Kidney (tissue), 14 donors: Measurements from ENCODE around the gene SORT1. TPM values are rescaled to one million over a fixed set of nuclear protein-coding genes. Genes with fewer than 3 reads are reported as not detected.
A peak's percentile ranks its signal among the peaks of the same experiment; 100 is the strongest.

ENCODE experiments used
- DNase-seq, 5 donors: peaks; one replicate each; pipeline ENCODE4 v3.0.0-alpha.2; 2013 to 2020
- FAIRE-seq: peaks from 2 replicates; lab custom pipeline; 2012; peaks lifted over from hg19 to GRCh38; lab: Jason Lieb, UNC
- H3K27ac ChIP-seq, 2 donors: one replicate each; pipeline ENCODE4 v1.7.0; 2013; ENCODE audit warnings: low read depth in 2 of 2, low read length in 2 of 2, inconsistent platforms in 1 of 2
- H3K27me3 ChIP-seq: one replicate; pipeline ENCODE4 v1.7.1; 2013; ENCODE audit warnings: low read length, inconsistent platforms; ENCODE audit not compliant: control insufficient read depth, insufficient read depth
- H3K36me3 ChIP-seq, 3 donors: one replicate each; pipeline versions ENCODE4 v1.7.0 to v1.7.1; 2013; ENCODE audit warnings: low read length in 3 of 3, control low read depth in 1 of 3, inconsistent platforms in 1 of 3; ENCODE audit not compliant: insufficient read depth in 3 of 3, control insufficient read depth in 2 of 3
- H3K4me1 ChIP-seq, 3 donors: one replicate each; pipeline versions ENCODE4 v1.7.0 to v1.7.1; 2013; ENCODE audit warnings: low read length in 3 of 3, inconsistent platforms in 1 of 3, low read depth in 1 of 3; ENCODE audit not compliant: control insufficient read depth in 2 of 3, insufficient read depth in 2 of 3
- H3K4me3 ChIP-seq, 3 donors: one replicate each; pipeline versions ENCODE4 v1.7.0 to v1.8.1; 2013; ENCODE audit warnings: low read length in 3 of 3, control low read depth in 1 of 3, inconsistent platforms in 1 of 3
- H3K9ac ChIP-seq, 3 donors: one replicate each; pipeline versions ENCODE4 v1.7.0 to v1.7.1; 2013; ENCODE audit warnings: low read length in 3 of 3, control low read depth in 1 of 3, inconsistent platforms in 1 of 3
- H3K9me3 ChIP-seq, 3 donors: one replicate each; pipeline versions ENCODE4 v1.7.0 to v1.7.1; 2013; ENCODE audit warnings: low read length in 3 of 3, control low read depth in 1 of 3, inconsistent platforms in 1 of 3; ENCODE audit not compliant: control insufficient read depth in 2 of 3, insufficient read depth in 1 of 3
- intact Hi-C: fragments of 100-400 bp; cut with DNase I; formaldehyde crosslinking; loops from one replicate; pipeline ENCODE4 v1.11.1; 2022
- polyA plus RNA-seq: library from polyadenylated mRNA; stranded (reverse); fragments of 350-450 nt; fragmentation: Illumina TruSeq; extraction: RNeasy Lipid Tissue Mini Kit (QIAGEN cat#74804); gene quantifications from one replicate; pipeline ENCODE4 v1.2.3, GENCODE V29; 2014; ENCODE audit warnings: low read depth, low replicate concordance; ENCODE audit not compliant: insufficient read depth
- total RNA-seq: library from RNA; stranded (reverse); fragmentation: NEBNext Ultra II Directional; extraction: Animal tissue kit (Norgen Biotek cat#: 25700); gene quantifications from one replicate; pipeline ENCODE4 v1.2.1, GENCODE V29; 2021
- TF ChIP-seq, protein P1 (sequence below): IDR thresholded peaks from 3 replicates; pipeline ENCODE4 v1.5.1; 2012; ENCODE audit warnings: mild to moderate bottlenecking, moderate library complexity, borderline replicate concordance; ENCODE audit not compliant: insufficient read depth; ENCODE audit errors: extremely low read depth
- donor health status: control.
- donor health status: control.
- donor health status: control.
- donor health status: control.
- donor health status: control.
- donor health status: DM: yes; HTN: yes; CAD: no.
- donor health status: Normal renal cell carcinoma (clear cell type).

SORT1 gene
- total and polyA plus RNA-seq, 2 donors from 2014 or later: 33.5 to 169 TPM

DNA sequence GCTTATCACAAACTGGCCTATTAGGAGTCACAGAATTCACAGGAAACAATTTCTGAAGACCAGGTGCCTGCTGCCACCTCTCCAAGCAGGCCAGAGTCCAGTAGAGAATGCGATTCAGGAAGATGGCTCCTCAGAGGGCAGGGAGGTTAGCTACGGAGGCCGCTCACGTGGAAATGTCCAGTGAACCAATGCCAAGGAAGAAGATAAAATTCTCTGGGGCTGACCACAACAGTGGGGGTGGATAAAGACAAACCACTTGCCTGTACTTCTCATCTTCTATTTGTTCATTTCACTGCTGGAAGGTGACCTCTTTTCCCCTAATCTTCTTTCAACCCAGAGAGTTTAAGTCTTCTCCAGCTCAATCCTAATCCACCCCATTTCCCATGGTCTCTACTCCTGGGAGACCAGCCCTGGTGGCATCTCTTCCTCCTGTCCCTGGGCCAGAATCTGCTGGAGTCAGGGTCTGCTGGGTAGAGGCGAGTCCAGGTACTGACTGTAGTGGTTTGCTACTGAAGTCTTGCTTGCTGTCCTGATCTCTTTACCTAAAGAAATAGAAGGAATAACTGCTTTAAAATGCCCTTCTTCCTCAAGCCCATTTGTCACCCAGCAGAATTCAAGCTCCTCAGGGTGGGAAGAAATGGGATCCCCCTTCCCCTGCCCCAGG lies 118.0 kb downstream of the SORT1 start:
- no peak overlapping the region for H3K4me3 ChIP-seq
- no peaks in the 10 kb centered on the region for H3K36me3 ChIP-seq
- H3K27ac ChIP-seq: no peak overlapping the region
- H3K9ac ChIP-seq: no peak overlapping the region
- no peaks in the 10 kb centered on the region for H3K27me3 ChIP-seq
- intact Hi-C loops: loop anchor here (10.0 kb wide), 1 partner anchor 125 kb away; no protein-coding TSS in a partner anchor
- no peak for FAIRE-seq
- no peak for DNase-seq
- TF ChIP-seq, protein P1, sequence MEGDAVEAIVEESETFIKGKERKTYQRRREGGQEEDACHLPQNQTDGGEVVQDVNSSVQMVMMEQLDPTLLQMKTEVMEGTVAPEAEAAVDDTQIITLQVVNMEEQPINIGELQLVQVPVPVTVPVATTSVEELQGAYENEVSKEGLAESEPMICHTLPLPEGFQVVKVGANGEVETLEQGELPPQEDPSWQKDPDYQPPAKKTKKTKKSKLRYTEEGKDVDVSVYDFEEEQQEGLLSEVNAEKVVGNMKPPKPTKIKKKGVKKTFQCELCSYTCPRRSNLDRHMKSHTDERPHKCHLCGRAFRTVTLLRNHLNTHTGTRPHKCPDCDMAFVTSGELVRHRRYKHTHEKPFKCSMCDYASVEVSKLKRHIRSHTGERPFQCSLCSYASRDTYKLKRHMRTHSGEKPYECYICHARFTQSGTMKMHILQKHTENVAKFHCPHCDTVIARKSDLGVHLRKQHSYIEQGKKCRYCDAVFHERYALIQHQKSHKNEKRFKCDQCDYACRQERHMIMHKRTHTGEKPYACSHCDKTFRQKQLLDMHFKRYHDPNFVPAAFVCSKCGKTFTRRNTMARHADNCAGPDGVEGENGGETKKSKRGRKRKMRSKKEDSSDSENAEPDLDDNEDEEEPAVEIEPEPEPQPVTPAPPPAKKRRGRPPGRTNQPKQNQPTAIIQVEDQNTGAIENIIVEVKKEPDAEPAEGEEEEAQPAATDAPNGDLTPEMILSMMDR: no peak
- H3K4me1 ChIP-seq: peaks cover 4 to 24% (median 18%) of the 10 kb centered on the region in 3 donors
- no peaks in the 10 kb centered on the region for H3K9me3 ChIP-seq

DNA sequence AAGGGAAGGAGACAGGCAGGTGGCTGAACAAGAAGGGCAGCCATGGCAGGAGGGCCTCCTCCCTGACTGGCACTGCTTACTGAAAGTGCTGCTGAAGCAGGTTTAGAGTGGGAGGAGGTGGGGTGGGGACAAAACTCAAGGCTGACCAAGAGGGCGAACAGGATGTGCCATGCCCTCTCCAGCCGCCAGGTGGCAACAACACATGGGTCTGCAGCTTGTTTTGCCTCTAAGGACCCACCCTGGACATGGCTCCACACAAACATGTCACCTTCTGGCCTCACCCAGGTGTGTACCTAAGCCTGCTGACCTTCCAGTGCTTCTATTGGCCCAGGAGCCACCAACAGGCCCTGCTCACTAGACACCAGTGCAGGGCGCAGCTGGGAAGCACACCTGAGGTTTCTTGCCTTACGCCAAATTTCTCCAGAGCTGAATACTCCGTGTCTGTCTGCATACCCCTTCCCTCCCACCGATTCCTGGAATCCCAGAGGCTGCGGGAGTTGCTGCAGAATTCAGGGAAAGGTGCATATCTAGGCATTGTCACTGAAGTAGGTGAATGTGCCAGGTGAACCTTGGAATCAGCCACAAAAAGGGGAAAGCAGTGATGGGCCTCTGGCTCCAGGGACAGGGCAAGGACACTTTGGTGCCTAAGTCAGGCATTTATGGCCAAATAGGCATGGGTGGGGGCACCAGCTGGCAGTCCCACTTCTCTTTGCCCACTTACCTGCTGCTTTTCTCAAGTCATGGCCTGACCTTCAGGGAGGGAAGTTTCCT lies 120.1 kb downstream of the SORT1 start:
- Histone ChIP-seq H3K4me3 (no peak overlapping the region), H3K9me3 (no peaks in the 10 kb centered on the region), H3K27ac (peak overlapping the region; percentile 49 to 55), H3K9ac (no peak overlapping the region), H3K36me3 (no peaks in the 10 kb centered on the region), H3K4me1 (peaks cover 4 to 28% (median 13%) of the 10 kb centered on the region in 3 donors), H3K27me3 (no peaks in the 10 kb centered on the region)
- intact Hi-C loops: loop anchor here (10.0 kb wide), 1 partner anchor 127 kb away; no protein-coding TSS in a partner anchor
- peak; percentile 79 to 91 (median 87) for DNase-seq
- no peak for FAIRE-seq
- TF ChIP-seq, protein P1: peak; percentile 87

DNA sequence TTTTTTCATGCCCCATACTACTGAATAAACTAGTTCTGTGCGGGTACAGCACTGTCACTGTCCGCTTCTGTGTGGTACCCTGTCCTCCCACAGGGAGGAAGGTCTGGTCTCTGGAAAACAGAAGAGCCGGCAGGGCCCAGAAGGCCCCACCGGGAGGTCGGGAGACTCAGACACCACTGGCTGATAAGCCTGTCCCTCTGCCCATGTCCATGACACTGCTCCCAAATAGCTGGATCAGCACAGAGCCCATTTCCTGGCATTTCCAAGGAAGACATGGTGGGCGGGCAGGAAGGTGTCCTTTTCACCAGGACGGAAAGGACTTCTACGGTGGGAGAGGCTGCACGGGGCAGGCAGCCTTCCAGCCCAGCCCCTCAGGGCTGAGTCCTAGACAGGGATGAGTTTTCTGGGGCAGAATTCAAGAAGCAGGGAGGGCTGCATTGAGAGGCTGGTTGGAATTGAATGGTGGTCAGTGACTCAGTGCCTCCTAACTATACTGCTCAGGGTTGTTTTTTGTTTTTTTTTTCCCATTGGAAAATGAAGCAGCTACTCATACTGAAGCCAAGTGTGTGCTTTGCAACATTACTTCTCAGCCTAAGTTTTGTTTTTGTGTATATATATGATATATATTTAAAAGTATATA lies 121.9 kb downstream of the SORT1 start:
- intact Hi-C loops: loop anchor here (10.0 kb wide), 1 partner anchor 129 kb away; no protein-coding TSS in a partner anchor
- H3K4me1 ChIP-seq: peaks cover 4 to 24% (median 9%) of the 10 kb centered on the region in 3 donors
- TF ChIP-seq, protein P1: no peak
- H3K4me3 ChIP-seq: no peak overlapping the region
- H3K27ac ChIP-seq: no peak overlapping the region
- H3K9ac ChIP-seq: no peak overlapping the region
- no peaks in the 10 kb centered on the region for H3K36me3 ChIP-seq
- FAIRE-seq (no peak), DNase-seq (peak in 3 of 5 donors; percentile 23 to 59 (median 47))
- no peaks in the 10 kb centered on the region for H3K9me3 ChIP-seq
- H3K27me3 ChIP-seq: no peaks in the 10 kb centered on the region
